Vagina (tissue), 2 donors: ENCODE data around the gene ANAPC2. TPM values are rescaled to one million over a fixed set of nuclear protein-coding genes. Genes with fewer than 3 reads are reported as not detected.

Experiments used
- DNase-seq, 2 donors: peaks; one replicate each; pipeline ENCODE4 v3.0.0-alpha.2; 2017; ENCODE audit errors: extremely low spot score in 2 of 2
- H3K27ac ChIP-seq: fragments of 200-600 bp; sonication (generic); one replicate; pipeline ENCODE4 v1.5.1; 2019
- H3K27me3 ChIP-seq: fragments of 200-600 bp; sonication (generic); one replicate; pipeline ENCODE4 v1.5.1; 2019
- H3K36me3 ChIP-seq, 2 donors: fragments of 200-600 bp; sonication (generic); one replicate each; pipeline ENCODE4 v1.5.1; 2017 to 2019
- H3K4me1 ChIP-seq: fragments of 200-600 bp; sonication (generic); one replicate; pipeline ENCODE4 v1.5.1; 2019
- H3K4me3 ChIP-seq, 2 donors: fragments of 200-600 bp; sonication (generic); 1 replicate in 1 of 2; 2 replicates in 1 of 2; pipeline ENCODE4 v1.5.1; 2016 to 2019
- H3K9me3 ChIP-seq: fragments of 200-600 bp; sonication (generic); one replicate; pipeline ENCODE4 v1.5.1; 2019
- POLR2A ChIP-seq, 2 donors: fragments of 450-650 bp; IDR thresholded peaks; one replicate each; pipeline ENCODE4 v1.6.1; 2017; ENCODE audit warnings: antibody characterized with exemption in 2 of 2, mild to moderate bottlenecking in 2 of 2, moderate library complexity in 2 of 2
- POLR2AphosphoS5 ChIP-seq, 2 donors: sonication (generic); formaldehyde crosslinking; IDR thresholded peaks; one replicate each; pipeline ENCODE4 v1.9.0; 2017; ENCODE audit warnings: antibody characterized with exemption in 2 of 2, mild to moderate bottlenecking in 2 of 2, low read depth in 1 of 2; ENCODE audit not compliant: insufficient read depth in 1 of 2
- intact Hi-C: fragments of 100-400 bp; cut with DNase I; formaldehyde crosslinking; loops from one replicate; pipeline ENCODE4 v1.15.1; 2023
- total RNA-seq: library from RNA; depleted of rRNA; stranded (reverse); fragments of >200 nt; gene quantifications from one replicate; pipeline ENCODE4 v1.2.3, GENCODE V29; 2016
- TF ChIP-seq, protein P1 (sequence below), 3 experiments: fragments of 450-650 bp in 2 of 3; fragments of 200-600 bp in 1 of 3; sonication (generic) in 1 of 3; IDR thresholded peaks; one replicate each; pipeline ENCODE4 v1.5.1; 2017 to 2019; ENCODE audit warnings: antibody characterized with exemption in 3 of 3, mild to moderate bottlenecking in 2 of 3, moderate library complexity in 2 of 3

The ANAPC2 gene
- total RNA-seq, 1 donor from 2014 or later = 30.0 TPM

GRCh38 chr9:137221506-137222111 is 33.2 kb upstream of the ANAPC2 start:
- H3K36me3 ChIP-seq = no peaks in the 10 kb centered on the region
- H3K4me3 ChIP-seq = peak overlapping the region; percentile 36 to 61
- H3K9me3 ChIP-seq = no peaks in the 10 kb centered on the region
- peaks cover 43% of the 10 kb centered on the region for H3K4me1 ChIP-seq
- DNase-seq = no peak
- no peaks in the 10 kb centered on the region for H3K27me3 ChIP-seq
- TF ChIP-seq POLR2A (IDR thresholded peaks at IDR 0.05) = no peak
- TF ChIP-seq POLR2AphosphoS5 (IDR thresholded peaks at IDR 0.05; ENCODE audit: insufficient read depth in 1 of 2, low read depth in 1 of 2) = no peak
- TF ChIP-seq, protein P1, sequence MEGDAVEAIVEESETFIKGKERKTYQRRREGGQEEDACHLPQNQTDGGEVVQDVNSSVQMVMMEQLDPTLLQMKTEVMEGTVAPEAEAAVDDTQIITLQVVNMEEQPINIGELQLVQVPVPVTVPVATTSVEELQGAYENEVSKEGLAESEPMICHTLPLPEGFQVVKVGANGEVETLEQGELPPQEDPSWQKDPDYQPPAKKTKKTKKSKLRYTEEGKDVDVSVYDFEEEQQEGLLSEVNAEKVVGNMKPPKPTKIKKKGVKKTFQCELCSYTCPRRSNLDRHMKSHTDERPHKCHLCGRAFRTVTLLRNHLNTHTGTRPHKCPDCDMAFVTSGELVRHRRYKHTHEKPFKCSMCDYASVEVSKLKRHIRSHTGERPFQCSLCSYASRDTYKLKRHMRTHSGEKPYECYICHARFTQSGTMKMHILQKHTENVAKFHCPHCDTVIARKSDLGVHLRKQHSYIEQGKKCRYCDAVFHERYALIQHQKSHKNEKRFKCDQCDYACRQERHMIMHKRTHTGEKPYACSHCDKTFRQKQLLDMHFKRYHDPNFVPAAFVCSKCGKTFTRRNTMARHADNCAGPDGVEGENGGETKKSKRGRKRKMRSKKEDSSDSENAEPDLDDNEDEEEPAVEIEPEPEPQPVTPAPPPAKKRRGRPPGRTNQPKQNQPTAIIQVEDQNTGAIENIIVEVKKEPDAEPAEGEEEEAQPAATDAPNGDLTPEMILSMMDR (IDR thresholded peaks at IDR 0.05) = no peak
- no peak overlapping the region for H3K27ac ChIP-seq
- intact Hi-C loops = no loop called here

DNA sequence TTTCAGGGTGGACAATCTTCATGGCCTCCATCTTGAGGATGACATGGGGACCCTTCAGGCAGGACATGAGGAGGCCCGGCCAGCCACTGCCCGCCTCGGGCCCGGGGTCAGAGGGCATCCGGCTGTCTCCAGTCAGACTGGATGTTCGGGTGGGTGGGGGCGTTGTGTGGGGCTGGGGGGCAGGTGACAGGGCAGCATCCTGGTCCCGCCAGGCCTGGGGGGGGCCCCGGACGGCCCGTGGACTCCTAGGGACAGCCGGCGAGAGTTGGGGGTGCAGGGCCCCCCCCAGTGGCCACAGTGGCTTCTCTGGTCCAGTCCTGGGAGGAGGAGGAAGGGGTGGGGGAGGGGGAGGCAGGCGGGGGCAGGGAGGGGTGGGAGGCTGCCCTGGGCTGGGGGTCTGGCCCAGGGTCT is 32.7 kb upstream of the ANAPC2 start:
- Histone ChIP-seq H3K36me3 (no peaks in the 10 kb centered on the region), H3K4me3 (peak overlapping the region in 1 of 2 donors; percentile 61), H3K9me3 (no peaks in the 10 kb centered on the region), H3K27me3 (no peaks in the 10 kb centered on the region), H3K4me1 (peaks cover 43% of the 10 kb centered on the region), H3K27ac (no peak overlapping the region)
- no peak for TF ChIP-seq POLR2A (IDR thresholded peaks at IDR 0.05)
- TF ChIP-seq, protein P1 (IDR thresholded peaks at IDR 0.05) = no peak
- TF ChIP-seq POLR2AphosphoS5 (IDR thresholded peaks at IDR 0.05; ENCODE audit: insufficient read depth in 1 of 2, low read depth in 1 of 2) = no peak
- intact Hi-C loops = no loop called here
- no peak for DNase-seq

- no peak overlapping the region for H3K27ac ChIP-seq
- intact Hi-C loops = no loop called here
- H3K4me1 ChIP-seq = peaks cover 43% of the 10 kb centered on the region
- no peak for TF ChIP-seq POLR2AphosphoS5 (IDR thresholded peaks at IDR 0.05; ENCODE audit: insufficient read depth in 1 of 2, low read depth in 1 of 2)
- TF ChIP-seq, protein P1 (IDR thresholded peaks at IDR 0.05) = no peak
- H3K4me3 ChIP-seq = no peak overlapping the region
- H3K27me3 ChIP-seq = no peaks in the 10 kb centered on the region
- H3K36me3 ChIP-seq = no peaks in the 10 kb centered on the region
- no peaks in the 10 kb centered on the region for H3K9me3 ChIP-seq
- no peak for DNase-seq
Measured at GRCh38 chr9:137220317-137221094, 32.1 kb upstream of the ANAPC2 start.

- Histone ChIP-seq H3K27ac (no peak overlapping the region), H3K9me3 (no peaks in the 10 kb centered on the region), H3K4me3 (no peak overlapping the region), H3K27me3 (no peaks in the 10 kb centered on the region), H3K36me3 (no peaks in the 10 kb centered on the region), H3K4me1 (peaks cover 43% of the 10 kb centered on the region)
- DNase-seq = no peak
- TF ChIP-seq POLR2AphosphoS5 (IDR thresholded peaks at IDR 0.05; ENCODE audit: insufficient read depth in 1 of 2, low read depth in 1 of 2) (no peak), POLR2A (IDR thresholded peaks at IDR 0.05) (no peak)
- TF ChIP-seq, protein P1 (IDR thresholded peaks at IDR 0.05) = no peak
- intact Hi-C loops = no loop called here
Measured at GRCh38 chr9:137219757-137220316, 31.5 kb upstream of the ANAPC2 start.
